Iris pigment epithelial cell (primary cell): ENCODE results near the gene BRIX1.
"Not testable (repeated sequence)": the region's sequence is repeated elsewhere in the genome, so short reads cannot be mapped to it uniquely, and the experiment has no call there.

ENCODE experiments used
- DNase-seq: peaks from one replicate; pipeline ENCODE4 v3.0.0-alpha.2; 2011; ENCODE audit warnings: low read depth

BRIX1 gene

GRCh38 chr5:34915856-34916192 is 313 bp downstream of the BRIX1 start:
- peak; percentile 12 for DNase-seq

- DNase-seq: no peak
Observed at GRCh38 chr5:34916518-34916917, 1.0 kb downstream of the BRIX1 start.

- no peak for DNase-seq
Observed at GRCh38 chr5:34918025-34918424, 2.5 kb downstream of the BRIX1 start.

DNA sequence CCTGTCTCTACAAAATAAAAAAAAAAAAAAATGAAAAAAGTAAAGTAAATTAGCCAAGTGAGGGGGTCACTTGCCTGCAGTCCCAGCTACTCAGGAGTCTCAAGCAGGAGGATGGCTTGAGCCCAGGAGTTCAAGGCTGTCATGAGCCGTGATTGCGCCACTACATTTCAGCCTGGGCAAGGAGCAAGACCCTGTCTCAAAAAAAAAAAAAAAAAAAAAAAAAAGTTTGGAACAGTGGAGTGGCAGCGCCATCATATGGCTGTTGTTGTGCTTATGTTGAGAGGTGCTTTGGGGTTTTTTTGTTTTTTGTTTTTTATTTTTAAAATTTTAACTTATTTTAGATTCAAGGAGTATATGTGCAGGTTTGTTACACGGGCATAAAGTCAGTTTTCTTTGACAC is 3.6 kb downstream of the BRIX1 start:
- DNase-seq: no peak

- DNase-seq: not testable (repeated sequence)
Observed at GRCh38 chr5:34923256-34923655, 7.7 kb downstream of the BRIX1 start.

- DNase-seq: peak; percentile 89
Observed at GRCh38 chr5:34923694-34924461, 8.4 kb downstream of the BRIX1 start.

GRCh38 chr5:34924462-34924765 is 8.9 kb downstream of the BRIX1 start:
- DNase-seq: no peak

DNA sequence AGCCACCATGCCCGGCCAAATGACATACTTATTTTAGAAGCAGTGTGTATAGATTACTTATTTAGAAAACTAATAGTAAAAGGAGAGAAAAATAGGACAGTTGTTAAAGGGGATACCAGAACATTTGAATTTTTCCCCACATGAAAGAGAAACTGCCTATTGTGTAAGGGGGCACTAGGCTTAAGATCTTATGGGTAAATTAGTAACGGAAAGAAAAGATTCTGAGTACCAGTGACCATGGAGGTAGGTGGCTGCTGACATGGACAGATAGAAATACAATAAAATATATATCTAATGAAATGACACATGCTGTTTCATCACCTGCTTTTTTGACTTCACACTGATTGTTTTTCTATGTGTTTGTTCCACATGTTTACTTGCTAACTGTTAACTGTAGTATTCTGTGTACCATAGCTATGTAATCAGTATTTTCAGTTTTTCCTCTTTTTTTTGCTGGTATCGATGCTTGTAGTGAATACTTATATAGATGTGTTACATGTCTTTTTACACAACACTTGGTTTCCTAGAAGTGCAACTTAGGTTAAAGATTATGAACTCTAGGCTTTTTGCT is 10.9 kb downstream of the BRIX1 start:
- DNase-seq: no peak

GRCh38 chr5:34927785-34928184 is 12.3 kb downstream of the BRIX1 start:
- no peak for DNase-seq

DNA sequence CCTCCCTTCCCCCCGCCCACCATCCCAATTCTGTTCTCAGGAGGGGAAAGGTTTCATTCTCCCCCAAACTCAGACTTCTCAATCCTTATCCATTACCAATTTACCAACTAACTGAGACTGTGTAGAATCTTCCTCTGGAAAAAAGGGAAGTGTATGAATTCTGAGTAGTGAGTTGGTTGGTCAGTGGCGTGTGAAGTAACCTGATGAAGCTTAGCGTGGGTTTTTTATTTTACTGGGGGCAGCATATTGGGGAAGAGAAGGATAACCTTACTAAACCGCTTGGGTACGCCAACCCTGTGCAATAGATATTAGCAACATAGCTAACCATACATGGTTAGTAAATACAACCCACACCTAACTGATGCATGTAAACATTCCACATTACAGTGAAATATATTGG is 12.8 kb downstream of the BRIX1 start:
- DNase-seq: no peak

- DNase-seq: peak; percentile 98
Observed at GRCh38 chr5:34929134-34929719, 13.7 kb downstream of the BRIX1 start, which contains the start of gene DNAJC21. Gene DNAJC21 (plus strand): TSS chr5:34929559. CDS start chr5:34929820, 261 bp downstream.

DNA sequence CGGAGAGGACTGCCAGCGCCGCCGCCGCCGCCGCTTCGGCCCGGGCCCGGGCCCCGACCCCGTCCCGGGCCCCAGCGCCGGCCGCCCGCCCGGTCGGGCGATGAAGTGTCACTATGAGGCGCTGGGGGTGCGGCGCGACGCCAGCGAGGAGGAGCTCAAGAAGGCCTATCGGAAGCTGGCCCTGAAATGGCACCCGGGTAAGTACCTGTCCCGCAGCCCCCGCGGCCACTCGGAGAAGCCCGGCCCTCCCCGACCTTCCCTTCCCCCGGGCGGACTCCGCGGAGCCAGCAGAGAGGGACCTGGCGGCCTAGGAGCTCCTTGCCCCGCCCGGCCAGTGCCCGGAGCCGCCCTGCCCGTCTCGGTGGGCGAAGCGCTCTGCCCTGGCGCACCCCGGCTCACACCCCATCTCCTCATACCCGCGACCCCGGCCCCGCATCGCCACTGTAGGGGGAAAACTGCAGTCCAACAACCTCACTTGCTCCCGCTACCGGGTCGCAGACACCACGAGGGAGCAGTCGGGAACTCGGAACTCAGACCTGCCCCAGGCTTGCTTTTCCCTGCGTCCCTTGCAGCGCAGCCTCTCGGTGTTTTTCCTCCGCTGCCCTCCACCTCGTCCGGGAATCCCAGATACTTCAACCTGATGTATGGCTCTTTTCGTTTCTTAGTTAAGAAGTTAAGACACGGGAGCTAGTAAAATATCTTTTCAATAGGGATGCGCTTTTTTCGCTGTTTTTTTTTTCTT is 14.4 kb downstream of the BRIX1 start:
- peak; percentile 74 for DNase-seq

DNA sequence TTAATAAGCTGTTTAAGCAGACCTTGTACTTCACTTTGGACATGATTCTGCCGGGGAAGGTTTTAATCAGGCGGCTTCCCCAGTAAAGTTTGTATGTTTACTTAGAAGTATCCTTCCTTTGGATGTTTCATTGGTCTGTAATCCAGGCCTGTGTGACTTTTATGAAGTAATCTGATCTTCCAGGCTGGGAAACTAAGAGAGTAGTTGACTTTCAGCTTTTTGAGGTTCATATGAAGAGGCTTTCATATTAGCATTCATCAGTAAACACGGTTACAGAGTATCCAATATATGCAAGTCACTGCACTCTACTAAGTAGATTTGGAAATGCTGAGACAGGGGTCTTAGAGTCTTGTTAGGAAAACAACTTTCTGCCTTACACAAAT is 14.9 kb downstream of the BRIX1 start:
- peak; percentile 80 for DNase-seq

GRCh38 chr5:34930870-34931269 is 15.4 kb downstream of the BRIX1 start:
- DNase-seq: no peak

- DNase-seq: no peak
Observed at GRCh38 chr5:34932947-34933346, 17.4 kb downstream of the BRIX1 start.

DNA sequence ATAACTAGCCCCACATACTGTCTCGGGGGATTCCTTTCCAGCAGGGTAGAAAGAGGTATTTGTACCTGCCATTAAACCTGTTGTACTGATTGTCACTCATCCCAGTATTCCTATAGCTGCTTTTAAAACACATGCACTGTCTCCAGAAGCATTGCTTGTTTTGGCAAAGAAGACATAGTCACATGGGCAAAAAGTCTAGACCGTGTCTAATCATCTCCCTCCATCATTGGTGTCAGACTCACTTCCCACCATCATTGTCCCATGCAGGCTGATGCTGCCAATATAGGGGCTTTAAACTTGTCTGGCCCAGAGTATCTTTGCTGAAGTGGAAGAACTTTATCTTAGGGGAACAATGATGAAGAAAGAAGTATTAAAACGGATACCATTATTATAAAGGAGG is 26.4 kb downstream of the BRIX1 start:
- DNase-seq: no peak

- no peak for DNase-seq
Observed at GRCh38 chr5:34944044-34944443, 28.5 kb downstream of the BRIX1 start.

DNA sequence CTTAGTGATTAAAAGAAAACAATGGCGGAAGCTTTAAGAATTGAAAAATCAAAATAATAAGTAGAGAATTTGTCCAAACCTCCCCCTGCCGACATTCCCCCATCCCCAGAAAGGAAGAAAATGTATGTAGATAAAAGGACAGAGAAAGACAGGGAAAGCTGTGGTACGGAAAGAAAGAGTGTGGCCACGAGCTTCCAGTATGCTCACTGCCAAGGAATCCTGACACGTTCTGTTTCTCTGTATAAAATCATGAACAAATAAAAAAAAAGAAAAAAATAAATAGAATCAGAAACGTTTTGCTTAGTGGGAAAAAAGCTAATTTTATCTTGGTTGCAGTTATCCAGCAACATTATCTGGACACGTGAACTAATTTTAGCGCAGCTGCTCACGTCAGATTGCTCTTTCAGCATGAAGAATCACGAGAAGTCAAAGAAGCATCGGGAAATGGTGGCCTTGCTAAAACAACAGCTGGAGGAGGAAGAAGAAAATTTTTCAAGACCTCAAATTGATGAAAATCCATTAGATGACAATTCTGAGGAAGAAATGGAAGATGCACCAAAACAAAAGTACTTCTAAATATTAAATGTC is 29.0 kb downstream of the BRIX1 start:
- DNase-seq: no peak

- peak; percentile 36 for DNase-seq
Observed at GRCh38 chr5:34957321-34957720, 41.8 kb downstream of the BRIX1 start.

GRCh38 chr5:34957857-34958690 is 42.6 kb downstream of the BRIX1 start:
- peak; percentile 58 for DNase-seq

DNA sequence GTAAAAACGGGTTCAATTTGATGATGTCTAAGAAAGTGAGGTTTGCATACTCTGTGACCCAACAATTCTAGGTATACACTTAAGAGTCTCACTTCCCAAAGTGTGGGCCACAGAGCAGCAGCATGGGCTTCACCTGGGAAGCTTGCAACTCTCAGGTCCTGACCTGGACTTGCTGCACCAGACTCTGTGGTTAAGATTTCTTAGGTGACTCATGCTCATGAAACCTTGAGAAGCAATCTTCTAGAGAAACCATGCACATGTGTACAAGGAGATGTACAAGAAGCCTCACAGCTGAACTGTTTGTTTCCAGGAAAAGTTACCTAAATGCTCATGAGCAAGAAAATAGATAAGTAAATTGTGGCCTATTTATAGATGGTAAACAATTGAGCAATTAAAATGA is 43.8 kb downstream of the BRIX1 start:
- DNase-seq: peak; percentile 91

GRCh38 chr5:34967540-34967939 is 52.0 kb downstream of the BRIX1 start:
- DNase-seq: no peak
